GM12874 (cell line): ENCODE measurements around the gene CXorf65.

Source experiments
- CTCF ChIP-seq: IDR thresholded peaks from 2 replicates; pipeline ENCODE4 v1.5.1; 2011; ENCODE audit warnings: low read depth, mild to moderate bottlenecking, control low read depth, low read length, moderate library complexity; ENCODE audit not compliant: insufficient read depth

Gene CXorf65

DNA sequence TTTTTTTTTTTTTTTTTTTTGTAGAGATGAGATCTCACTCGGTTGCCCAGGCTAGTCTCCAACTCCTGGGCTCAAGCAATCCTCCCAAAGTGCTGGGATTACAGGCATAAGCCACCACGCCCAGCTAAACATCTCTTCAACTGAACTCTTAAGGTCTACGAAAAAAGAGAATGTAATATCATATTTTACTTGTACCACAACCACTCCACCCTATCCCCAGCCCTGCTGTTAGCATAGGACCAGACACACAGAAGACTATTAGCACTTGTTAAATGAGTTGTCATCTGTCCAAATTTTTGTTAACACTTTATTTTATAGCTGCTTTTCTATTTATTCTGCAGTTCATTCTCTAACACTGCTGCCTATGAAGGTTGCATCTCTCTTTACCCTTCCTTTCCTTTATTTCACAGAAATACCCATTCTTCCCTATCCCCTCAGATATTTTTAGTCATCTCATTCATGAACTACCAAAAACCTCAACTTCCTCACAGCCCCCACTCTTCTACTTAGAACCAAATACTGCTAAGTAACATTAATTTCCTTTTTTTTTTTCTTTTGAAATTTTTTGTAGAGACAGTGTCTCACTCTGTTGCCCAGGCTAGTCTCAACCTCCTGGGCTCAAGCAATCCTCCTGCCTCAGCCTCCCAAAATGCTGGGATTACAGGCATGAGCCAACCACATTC is 48.6 kb downstream of the CXorf65 start:
- TF ChIP-seq CTCF = no peak

DNA sequence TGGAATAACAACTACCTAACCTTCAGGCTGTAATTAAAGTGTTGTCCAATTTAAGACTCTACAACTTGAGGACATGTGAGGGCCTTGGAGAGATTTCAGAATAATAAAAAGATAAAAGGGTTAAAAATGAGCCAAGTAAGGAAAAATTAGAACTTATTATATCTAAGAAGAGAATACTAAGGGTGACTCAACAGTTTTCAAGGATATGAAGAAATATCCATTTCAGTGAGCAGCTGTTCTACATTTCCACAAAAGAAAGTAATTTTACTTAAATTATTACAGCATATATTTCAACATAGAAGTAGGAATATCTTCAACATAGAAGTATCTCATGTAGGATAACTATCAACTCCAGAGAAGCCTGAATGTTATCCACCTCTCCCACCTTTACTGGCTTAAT is 49.7 kb downstream of the CXorf65 start:
- TF ChIP-seq CTCF = no peak
